Hepatocyte (in vitro differentiated cells): ENCODE measurements around the gene METTL24.

Source experiments
- CTCF ChIP-seq: fragments of 200-600 bp; sonication (generic); IDR thresholded peaks from 2 replicates; pipeline ENCODE4 v1.5.1; 2016; ENCODE audit warnings: antibody characterized with exemption, mild to moderate bottlenecking; ENCODE audit not compliant: poor library complexity
- EZH2 ChIP-seq: fragments of 200-600 bp; sonication (generic); IDR thresholded peaks from 2 replicates; pipeline ENCODE4 v1.6.1; 2016; ENCODE audit warnings: antibody characterized with exemption, mild to moderate bottlenecking, borderline replicate concordance
- EZH2phosphoT487 ChIP-seq: fragments of 200-600 bp; sonication (generic); IDR thresholded peaks from one replicate; pipeline ENCODE4 v1.6.1; 2018; ENCODE audit warnings: antibody characterized with exemption, mild to moderate bottlenecking, low read depth, moderate library complexity; ENCODE audit not compliant: unreplicated experiment, severe bottlenecking

GRCh38 chr6:110266996-110267395 is 91.2 kb downstream of the METTL24 start:
- TF ChIP-seq CTCF, result no peak
- TF ChIP-seq EZH2, result no peak
- no peak for TF ChIP-seq EZH2phosphoT487
